Calu3 (cell line): Measurements from ENCODE around the gene CPPED1. TPM values are rescaled to one million over a fixed set of nuclear protein-coding genes. Genes with fewer than 3 reads are reported as not detected.

Experiments
- BruUV-seq: library from RNA; stranded (reverse); fragments of 400-500 nt; replicated peaks from 2 replicates; lab custom pipeline; 2021; lab: Mats Ljungman, UMichigan
- CTCF ChIA-PET: fragments of 300-600 bp; sonication (Branson Sonifier 250); formaldehyde crosslinking; loops from one replicate; lab custom pipeline; 2022; ENCODE audit warnings: antibody characterized with exemption; lab: Charles Lee
- DNase-seq: peaks from one replicate; pipeline ENCODE4 v3.0.0; 2022
- H3K27ac Mint-ChIP-seq: one replicate; pipeline ENCODE4 v1.8.0; 2022; ENCODE audit warnings: mixed read lengths; ENCODE audit not compliant: unreplicated experiment
- H3K27me3 Mint-ChIP-seq: one replicate; pipeline ENCODE4 v1.8.0; 2022; ENCODE audit warnings: mixed read lengths; ENCODE audit not compliant: unreplicated experiment
- H3K36me3 Mint-ChIP-seq: one replicate; pipeline ENCODE4 v1.8.0; 2022; ENCODE audit warnings: mild to moderate bottlenecking, moderate library complexity, mixed read lengths; ENCODE audit not compliant: insufficient read depth, unreplicated experiment
- H3K4me1 Mint-ChIP-seq: one replicate; pipeline ENCODE4 v1.8.0; 2022; ENCODE audit warnings: mild to moderate bottlenecking, low read depth, mixed read lengths; ENCODE audit not compliant: unreplicated experiment
- H3K4me3 Mint-ChIP-seq: one replicate; pipeline ENCODE4 v1.8.0; 2022; ENCODE audit warnings: mild to moderate bottlenecking, low read depth, moderate library complexity, mixed read lengths; ENCODE audit not compliant: unreplicated experiment
- H3K9me3 Mint-ChIP-seq: one replicate; pipeline ENCODE4 v1.8.0; 2022; ENCODE audit warnings: low read depth, mixed read lengths; ENCODE audit not compliant: unreplicated experiment
- CTCF ChIP-seq: fragments of 200-600 bp; IDR thresholded peaks from one replicate; pipeline ENCODE4 v1.8.0; 2022; ENCODE audit warnings: antibody characterized with exemption; ENCODE audit not compliant: unreplicated experiment
- intact Hi-C: fragments of 100-400 bp; cut with micrococcal nuclease; formaldehyde crosslinking; loops from one replicate; pipeline ENCODE4 v1.10.0; 2022; ENCODE audit not compliant: unreplicated experiment
- total RNA-seq: library from RNA; stranded (reverse); gene quantifications from 2 replicates; pipeline ENCODE4 v1.2.3, GENCODE V29; 2022

CPPED1 gene
- total RNA-seq, 1 experiment from 2014 or later, result not detected

- BruUV-seq, result no TSS peak
- Mint-ChIP-seq H3K9me3 (no peaks in the 10 kb centered on the region), H3K4me3 (no peak overlapping the region), H3K36me3 (no peaks in the 10 kb centered on the region), H3K4me1 (no peaks in the 10 kb centered on the region), H3K27ac (no peak overlapping the region), H3K27me3 (peaks cover 27% of the 10 kb centered on the region)
- CTCF ChIA-PET, result interaction anchor here (0.8 kb wide), 1 partner anchor 12 kb away, joined by 3 read pairs; no protein-coding TSS in a partner anchor
- TF ChIP-seq CTCF, result no peak
- intact Hi-C loops, result no loop called here
- DNase-seq, result no peak
Measured at GRCh38 chr16:12724226-12724625, 79.5 kb downstream of the CPPED1 start.

DNA sequence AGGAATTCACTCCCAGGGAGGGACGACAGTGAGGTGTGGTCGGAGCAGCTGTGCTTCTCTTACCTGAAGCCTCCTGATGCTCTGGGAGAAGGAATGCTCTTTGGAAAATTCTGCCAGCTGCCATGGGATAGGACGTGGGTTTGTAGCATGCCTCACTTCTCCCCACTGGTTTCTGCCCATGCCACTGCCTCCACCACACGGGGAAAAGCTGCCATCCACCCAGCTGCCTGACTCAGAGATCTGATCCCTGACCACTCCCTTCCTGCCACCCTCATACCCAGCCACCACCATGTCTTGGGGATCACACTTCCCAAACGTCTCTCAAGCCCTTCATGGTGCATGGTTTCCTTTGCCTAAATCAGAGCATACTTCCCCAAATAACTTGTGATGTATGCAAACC lies 80.0 kb downstream of the CPPED1 start:
- no TSS peak for BruUV-seq
- H3K9me3 Mint-ChIP-seq, result no peaks in the 10 kb centered on the region
- no peaks in the 10 kb centered on the region for H3K4me1 Mint-ChIP-seq
- H3K4me3 Mint-ChIP-seq, result no peak overlapping the region
- intact Hi-C loops, result no loop called here
- TF ChIP-seq CTCF, result no peak
- no peaks in the 10 kb centered on the region for H3K36me3 Mint-ChIP-seq
- CTCF ChIA-PET, result interaction anchor here (0.8 kb wide), 1 partner anchor 12 kb away, joined by 3 read pairs; no protein-coding TSS in a partner anchor
- DNase-seq, result no peak
- H3K27me3 Mint-ChIP-seq, result peaks cover 27% of the 10 kb centered on the region
- H3K27ac Mint-ChIP-seq, result no peak overlapping the region

GRCh38 chr16:12721841-12722421 lies 81.8 kb downstream of the CPPED1 start:
- no TSS peak for BruUV-seq
- Mint-ChIP-seq H3K4me1 (no peaks in the 10 kb centered on the region), H3K9me3 (no peaks in the 10 kb centered on the region), H3K4me3 (no peak overlapping the region), H3K27ac (no peak overlapping the region), H3K36me3 (no peaks in the 10 kb centered on the region), H3K27me3 (peaks cover 27% of the 10 kb centered on the region)
- no peak for DNase-seq
- CTCF ChIA-PET, result no interaction called here
- TF ChIP-seq CTCF, result no peak
- intact Hi-C loops, result no loop called here

- Mint-ChIP-seq H3K4me3 (no peak overlapping the region), H3K36me3 (no peaks in the 10 kb centered on the region), H3K4me1 (no peaks in the 10 kb centered on the region), H3K27me3 (peaks cover 34% of the 10 kb centered on the region), H3K27ac (no peak overlapping the region), H3K9me3 (peaks cover under 1% of the 10 kb centered on the region)
- intact Hi-C loops, result no loop called here
- DNase-seq, result no peak
- TF ChIP-seq CTCF, result no peak
- CTCF ChIA-PET, result no interaction called here
- BruUV-seq, result no TSS peak
Measured at GRCh38 chr16:12719972-12720371, 83.7 kb downstream of the CPPED1 start.
